GM13976 (cell line): ENCODE results near the gene TNFRSF19.

Experiments used
- DNase-seq: peaks from one replicate; pipeline ENCODE4 v3.0.0; 2012; ENCODE audit warnings: low spot score
- CTCF ChIP-seq: IDR thresholded peaks from 2 replicates; pipeline ENCODE4 v1.5.1; 2012; ENCODE audit warnings: borderline replicate concordance, mild to moderate bottlenecking; ENCODE audit not compliant: insufficient read depth; ENCODE audit errors: extremely low read depth, missing control alignments, control extremely low read depth
- in situ Hi-C: fragments of 300-500 bp; cut with MboI; formaldehyde crosslinking; loops from one replicate; pipeline ENCODE4 v1.12.0; 2022; ENCODE audit warnings: low sequenced_read_pairs, mixed read lengths, inconsistent platforms; ENCODE audit not compliant: unreplicated experiment

Gene TNFRSF19

DNA sequence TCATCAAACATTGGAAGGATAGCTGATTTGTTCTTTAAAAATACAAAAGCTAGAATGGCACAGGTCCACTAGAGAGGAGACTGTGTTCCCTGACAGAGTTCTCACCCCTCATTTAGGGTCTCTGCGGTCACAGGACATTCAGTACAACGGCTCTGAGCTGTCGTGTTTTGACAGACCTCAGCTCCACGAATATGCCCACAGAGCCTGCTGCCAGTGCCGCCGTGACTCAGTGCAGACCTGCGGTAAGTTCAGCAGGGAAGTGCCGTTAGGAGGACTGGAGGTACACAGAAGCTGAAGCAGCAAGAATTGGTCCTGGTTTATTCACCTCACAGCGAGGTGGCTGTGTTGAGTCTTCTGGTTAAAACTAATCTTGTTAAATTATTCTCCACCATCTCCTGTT is 90.0 kb downstream of the TNFRSF19 start:
- no peak for DNase-seq
- in situ Hi-C loops, result no loop called here
- TF ChIP-seq CTCF, result no peak

DNA sequence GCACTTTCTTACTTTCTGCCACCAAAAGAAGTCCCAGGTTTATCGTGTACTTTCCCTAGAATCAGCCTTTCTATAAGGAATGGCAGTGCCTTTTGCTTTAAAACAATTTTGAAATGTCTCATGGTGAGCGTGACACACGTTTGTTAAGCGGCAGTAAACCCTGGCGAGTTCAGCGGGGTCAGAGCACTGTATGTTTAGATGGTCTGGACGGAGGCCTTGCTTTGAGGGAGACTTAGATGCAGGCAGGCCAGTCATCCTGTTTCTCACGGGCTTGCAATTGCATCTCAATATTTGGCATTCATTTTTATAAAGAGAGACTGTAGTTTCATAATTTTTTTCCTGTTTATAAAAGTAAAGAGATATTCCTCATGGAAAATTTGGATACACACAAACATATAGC is 96.4 kb downstream of the TNFRSF19 start:
- in situ Hi-C loops, result no loop called here
- no peak for TF ChIP-seq CTCF
- no peak for DNase-seq

DNA sequence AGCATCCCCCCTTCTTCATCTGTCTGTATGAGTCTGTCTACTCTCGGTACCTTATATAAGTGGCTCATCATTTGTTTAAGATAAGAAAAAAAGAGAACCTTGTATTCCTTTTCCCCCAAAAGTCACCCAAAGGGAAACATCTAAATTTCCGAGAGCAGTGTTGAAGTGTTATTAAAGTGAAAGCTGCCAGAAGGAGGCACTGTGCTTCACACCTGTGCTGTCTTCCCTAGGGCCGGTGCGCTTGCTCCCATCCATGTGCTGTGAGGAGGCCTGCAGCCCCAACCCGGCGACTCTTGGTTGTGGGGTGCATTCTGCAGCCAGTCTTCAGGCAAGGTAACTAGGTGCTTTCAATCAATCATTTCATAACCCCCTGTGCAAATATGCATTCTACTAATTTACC is 97.5 kb downstream of the TNFRSF19 start:
- in situ Hi-C loops, result no loop called here
- no peak for TF ChIP-seq CTCF
- no peak for DNase-seq

DNA sequence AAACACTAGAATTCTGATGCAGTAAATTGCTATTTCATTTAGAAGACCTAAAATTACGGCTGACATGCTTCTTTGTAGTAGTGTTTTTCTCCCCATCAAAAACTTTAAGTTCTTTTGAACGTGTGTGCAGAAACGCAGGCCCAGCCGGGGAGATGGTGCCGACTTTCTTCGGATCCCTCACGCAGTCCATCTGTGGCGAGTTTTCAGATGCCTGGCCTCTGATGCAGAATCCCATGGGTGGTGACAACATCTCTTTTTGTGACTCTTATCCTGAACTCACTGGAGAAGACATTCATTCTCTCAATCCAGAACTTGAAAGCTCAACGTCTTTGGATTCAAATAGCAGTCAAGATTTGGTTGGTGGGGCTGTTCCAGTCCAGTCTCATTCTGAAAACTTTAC is 98.3 kb downstream of the TNFRSF19 start:
- TF ChIP-seq CTCF, result no peak
- in situ Hi-C loops, result no loop called here
- no peak for DNase-seq

DNA sequence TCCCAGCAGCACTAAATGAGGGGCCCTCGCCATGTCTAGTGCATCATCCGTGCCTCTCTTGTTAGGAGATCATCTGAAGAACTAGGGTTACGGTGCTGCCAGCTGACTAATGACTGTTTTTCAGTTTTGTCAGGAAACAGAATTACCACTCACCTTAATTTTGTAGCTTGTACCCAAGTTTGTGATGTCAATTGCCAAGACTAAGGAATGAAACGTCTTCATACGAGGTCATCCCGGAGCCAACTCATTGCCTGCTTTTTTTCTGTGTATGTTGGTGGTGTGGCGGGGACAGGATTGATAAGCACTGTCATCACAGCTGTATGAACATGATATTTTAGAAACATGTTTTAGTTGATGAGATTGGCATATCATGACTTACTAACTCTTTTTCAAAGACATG is 100.6 kb downstream of the TNFRSF19 start:
- no peak for DNase-seq
- in situ Hi-C loops, result no loop called here
- no peak for TF ChIP-seq CTCF

GRCh38 chr13:23671377-23671776 is 101.2 kb downstream of the TNFRSF19 start:
- no peak for TF ChIP-seq CTCF
- in situ Hi-C loops, result no loop called here
- DNase-seq, result no peak

DNA sequence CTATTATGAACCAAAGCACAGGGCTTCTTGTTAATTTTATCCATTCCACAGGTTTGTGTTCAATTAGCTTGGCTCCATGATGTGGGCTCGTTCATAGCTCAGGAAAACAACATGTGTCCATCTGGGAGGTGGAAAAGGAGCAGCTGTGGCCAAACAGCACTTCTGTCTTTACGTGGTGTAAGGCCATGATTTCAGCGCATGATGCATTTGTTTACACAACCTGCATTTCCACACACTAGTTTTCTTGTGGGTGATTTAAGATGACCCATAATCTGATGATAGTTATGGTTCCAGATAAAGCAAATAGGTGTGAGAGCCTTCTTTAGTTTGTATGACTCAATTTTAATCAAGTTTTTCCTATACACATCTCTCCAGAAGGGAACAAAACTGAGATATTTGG is 101.7 kb downstream of the TNFRSF19 start:
- no peak for TF ChIP-seq CTCF
- DNase-seq, result no peak
- in situ Hi-C loops, result no loop called here
